ENCODE data around the gene TOGARAM1. TPM values are rescaled to one million over a fixed set of nuclear protein-coding genes. Genes with fewer than 3 reads are reported as not detected.

TOGARAM1 gene
- total RNA-seq, 4 donors from 2014 or later = 16.3 to 33.3 (median 21.0) TPM

DNA sequence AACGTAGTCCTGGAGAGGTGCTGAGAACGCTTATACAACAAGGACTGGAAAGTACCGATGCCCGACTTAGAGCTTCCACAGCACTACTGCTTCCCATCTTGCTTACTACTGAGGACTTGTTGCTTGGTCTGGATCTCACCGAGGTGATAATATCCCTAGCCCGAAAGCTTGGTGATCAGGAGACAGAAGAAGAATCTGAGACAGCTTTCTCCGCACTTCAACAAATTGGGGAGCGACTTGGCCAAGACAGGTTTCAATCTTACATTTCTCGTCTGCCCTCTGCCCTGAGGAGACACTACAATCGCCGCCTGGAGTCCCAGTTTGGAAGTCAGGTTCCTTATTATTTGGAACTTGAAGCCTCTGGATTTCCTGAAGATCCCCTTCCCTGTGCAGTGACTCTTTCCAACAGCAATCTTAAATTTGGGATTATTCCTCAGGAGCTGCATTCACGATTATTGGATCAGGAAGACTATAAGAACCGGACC, 1.1 kb downstream of the TOGARAM1 start:
- TF ChIP-seq, protein P1, sequence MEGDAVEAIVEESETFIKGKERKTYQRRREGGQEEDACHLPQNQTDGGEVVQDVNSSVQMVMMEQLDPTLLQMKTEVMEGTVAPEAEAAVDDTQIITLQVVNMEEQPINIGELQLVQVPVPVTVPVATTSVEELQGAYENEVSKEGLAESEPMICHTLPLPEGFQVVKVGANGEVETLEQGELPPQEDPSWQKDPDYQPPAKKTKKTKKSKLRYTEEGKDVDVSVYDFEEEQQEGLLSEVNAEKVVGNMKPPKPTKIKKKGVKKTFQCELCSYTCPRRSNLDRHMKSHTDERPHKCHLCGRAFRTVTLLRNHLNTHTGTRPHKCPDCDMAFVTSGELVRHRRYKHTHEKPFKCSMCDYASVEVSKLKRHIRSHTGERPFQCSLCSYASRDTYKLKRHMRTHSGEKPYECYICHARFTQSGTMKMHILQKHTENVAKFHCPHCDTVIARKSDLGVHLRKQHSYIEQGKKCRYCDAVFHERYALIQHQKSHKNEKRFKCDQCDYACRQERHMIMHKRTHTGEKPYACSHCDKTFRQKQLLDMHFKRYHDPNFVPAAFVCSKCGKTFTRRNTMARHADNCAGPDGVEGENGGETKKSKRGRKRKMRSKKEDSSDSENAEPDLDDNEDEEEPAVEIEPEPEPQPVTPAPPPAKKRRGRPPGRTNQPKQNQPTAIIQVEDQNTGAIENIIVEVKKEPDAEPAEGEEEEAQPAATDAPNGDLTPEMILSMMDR (IDR thresholded peaks at IDR 0.05; ENCODE audit: low read depth) = no peak

DNA sequence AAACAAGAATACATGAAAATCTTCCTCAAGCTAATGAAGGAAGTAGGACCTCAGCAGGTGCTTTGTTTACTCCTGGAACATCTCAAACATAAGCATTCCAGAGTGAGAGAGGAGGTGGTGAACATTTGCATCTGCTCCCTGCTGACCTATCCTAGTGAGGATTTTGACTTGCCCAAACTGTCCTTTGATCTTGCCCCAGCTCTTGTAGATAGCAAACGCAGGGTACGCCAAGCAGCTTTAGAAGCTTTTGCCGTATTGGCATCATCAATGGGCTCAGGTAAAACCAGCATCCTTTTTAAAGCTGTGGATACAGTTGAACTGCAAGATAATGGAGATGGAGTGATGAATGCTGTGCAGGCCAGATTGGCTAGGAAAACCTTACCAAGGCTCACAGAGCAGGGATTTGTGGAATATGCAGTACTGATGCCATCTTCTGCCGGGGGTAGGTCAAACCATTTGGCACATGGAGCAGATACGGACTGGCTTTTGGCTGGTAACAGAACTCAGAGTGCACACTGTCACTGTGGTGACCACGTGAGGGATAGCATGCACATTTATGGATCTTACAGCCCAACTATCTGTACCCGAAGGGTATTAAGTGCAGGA, 1.9 kb downstream of the TOGARAM1 start:
- TF ChIP-seq, protein P1 (IDR thresholded peaks at IDR 0.05; ENCODE audit: low read depth) = no peak

DNA sequence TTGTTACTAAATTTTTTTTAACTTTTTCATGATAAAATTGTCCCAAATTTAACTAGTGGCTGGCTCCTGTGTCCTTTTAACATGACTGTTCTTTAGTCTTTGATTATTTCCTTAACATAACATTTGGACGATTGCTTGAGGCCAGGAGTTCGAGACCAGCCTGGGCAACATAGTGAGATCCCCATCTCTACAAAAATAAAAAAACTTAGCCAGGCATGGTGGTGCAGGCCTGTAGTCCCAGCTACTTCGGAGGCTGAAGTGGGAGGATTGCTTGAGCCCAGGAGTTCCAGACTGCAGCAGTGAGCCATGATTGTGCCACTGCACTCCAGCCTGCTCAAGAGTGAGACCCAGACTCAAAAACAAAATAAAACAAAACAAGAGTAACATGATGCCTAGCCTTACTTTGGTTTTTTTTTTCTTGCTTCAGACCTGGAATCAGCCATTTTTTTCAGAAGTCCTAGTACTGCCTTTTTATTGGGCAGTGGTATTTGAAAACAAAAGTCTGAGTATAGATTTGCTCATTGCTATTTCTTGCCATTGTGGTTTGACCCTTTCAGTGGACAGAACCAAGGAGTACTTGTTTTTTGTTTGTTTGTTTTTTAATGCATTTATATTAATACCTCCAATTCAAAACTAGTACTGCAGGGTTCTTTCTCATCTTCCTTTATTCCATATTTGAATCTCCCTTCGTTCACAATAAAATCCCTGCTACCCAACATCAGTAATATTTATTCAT, 4.8 kb downstream of the TOGARAM1 start:
- TF ChIP-seq, protein P1 (IDR thresholded peaks at IDR 0.05; ENCODE audit: low read depth) = no peak

DNA sequence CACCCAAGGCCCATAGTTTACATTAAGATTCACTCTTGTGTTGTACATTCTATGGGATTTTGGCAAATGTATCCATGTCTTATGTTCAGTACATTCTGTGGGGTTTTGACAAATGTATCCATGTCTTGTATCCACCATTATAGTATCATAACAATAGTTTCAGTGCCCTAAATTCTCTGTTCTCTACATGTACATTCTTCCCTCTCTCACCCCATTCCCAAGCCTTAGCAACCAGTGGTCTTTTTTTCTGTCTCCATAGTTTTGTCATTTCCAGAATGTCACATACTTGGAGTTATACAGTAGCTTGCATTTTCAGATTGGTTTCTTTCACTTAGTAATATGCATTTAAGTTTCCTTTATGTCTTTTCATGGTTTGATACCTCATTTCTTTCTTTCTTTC, 6.7 kb downstream of the TOGARAM1 start:
- TF ChIP-seq, protein P1 (IDR thresholded peaks at IDR 0.05; ENCODE audit: low read depth) = no peak

DNA sequence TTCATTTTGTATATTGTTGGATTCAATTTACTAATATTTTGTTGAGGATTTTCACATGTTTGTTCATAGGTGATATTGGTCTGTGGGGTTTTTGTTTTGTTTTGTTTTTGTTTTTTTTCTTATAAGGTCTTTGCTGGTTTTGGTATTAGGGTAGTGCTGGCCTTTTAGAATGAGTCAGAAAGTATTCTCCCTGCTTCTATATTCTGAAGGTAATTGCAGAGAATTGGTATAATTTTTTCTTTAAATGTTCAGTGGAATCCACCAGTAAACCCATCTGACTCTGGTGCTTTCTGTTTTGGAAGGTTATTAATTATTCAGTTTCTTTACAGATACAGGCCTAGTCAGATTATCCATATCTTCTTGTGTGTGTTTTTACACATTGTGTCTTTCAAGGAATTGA, 8.9 kb downstream of the TOGARAM1 start:
- TF ChIP-seq, protein P1 (IDR thresholded peaks at IDR 0.05; ENCODE audit: low read depth) = no peak

DNA sequence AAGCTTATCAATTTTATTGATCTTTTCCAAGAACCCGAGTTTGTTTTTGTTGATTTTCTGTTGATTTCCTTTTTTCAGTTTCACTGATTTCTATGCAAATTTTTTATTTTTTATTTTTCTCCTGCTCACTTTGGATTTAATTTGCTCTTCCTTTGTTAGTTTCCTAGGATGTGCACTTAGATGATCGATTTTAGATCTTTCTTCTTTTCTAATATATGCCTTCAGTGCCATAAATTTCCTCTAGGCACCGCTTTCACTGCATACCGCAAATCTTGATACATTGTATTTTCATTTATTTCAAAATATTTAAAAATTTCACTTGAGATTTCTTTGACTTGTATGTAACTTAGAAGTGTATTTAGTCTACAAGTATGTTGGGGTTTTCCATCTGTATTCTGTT, 9.5 kb downstream of the TOGARAM1 start:
- TF ChIP-seq, protein P1 (IDR thresholded peaks at IDR 0.05; ENCODE audit: low read depth) = no peak

DNA sequence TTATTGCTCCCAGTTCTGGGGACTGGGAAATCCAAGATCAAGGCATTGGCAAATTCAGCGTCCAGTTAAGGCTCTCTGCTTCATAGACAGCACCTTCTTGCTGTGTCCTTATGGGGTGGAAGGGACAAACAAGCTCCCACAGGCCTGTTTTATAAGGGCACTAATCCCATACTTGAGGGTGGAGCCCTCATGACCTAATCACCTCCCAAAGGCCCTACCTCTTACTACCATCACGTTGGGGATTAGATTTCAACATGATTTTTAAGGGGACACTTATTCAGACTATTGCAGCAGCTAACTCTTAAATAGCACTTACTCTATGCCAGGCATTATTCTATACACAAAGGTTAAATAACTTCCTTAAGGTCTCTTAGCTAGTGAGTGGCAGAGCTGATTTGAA, 17.3 kb downstream of the TOGARAM1 start:
- TF ChIP-seq, protein P1 (IDR thresholded peaks at IDR 0.05; ENCODE audit: low read depth) = no peak
